Heart right ventricle (tissue), 16 donors: Measurements from ENCODE around the gene SYTL4. TPM values are rescaled to one million over a fixed set of nuclear protein-coding genes. Genes with fewer than 3 reads are reported as not detected.

Experiments
- ATAC-seq, 8 donors: fragments of 200-7000 bp; cut with Tn5 transposase; one replicate each; pipeline ENCODE4 v1.9.1; 2020; ENCODE audit warnings: mild to moderate bottlenecking in 8 of 8, moderate library complexity in 8 of 8, moderate number of reproducible peaks in 1 of 8
- DNase-seq, 2 donors: peaks; one replicate each; pipeline ENCODE4 v3.0.0-alpha.2; 2020
- H3K27ac ChIP-seq, 10 donors: fragments of 200-600 bp; sonication (generic) in 2 of 10; one replicate each; pipeline versions ENCODE4 v1.5.0 to v1.8.0; 2020 to 2022; ENCODE audit warnings: mild to moderate bottlenecking in 3 of 10
- H3K27me3 ChIP-seq, 7 donors: fragments of 200-600 bp; one replicate each; pipeline ENCODE4 v1.8.0; 2021 to 2022; ENCODE audit warnings: mild to moderate bottlenecking in 2 of 7
- H3K36me3 ChIP-seq, 9 donors: fragments of 200-600 bp; sonication (generic) in 1 of 9; one replicate each; pipeline versions ENCODE4 v1.5.0 to v1.8.0; 2020 to 2022; ENCODE audit warnings: mild to moderate bottlenecking in 2 of 9
- H3K4me1 ChIP-seq, 9 donors: fragments of 200-600 bp; sonication (generic) in 1 of 9; one replicate each; pipeline versions ENCODE4 v1.5.0 to v1.8.0; 2020 to 2022; ENCODE audit warnings: mild to moderate bottlenecking in 4 of 9
- H3K4me3 ChIP-seq, 10 donors: fragments of 200-600 bp; sonication (generic) in 2 of 10; one replicate each; pipeline versions ENCODE4 v1.5.0 to v1.8.0; 2020 to 2022; ENCODE audit warnings: mild to moderate bottlenecking in 7 of 10, moderate library complexity in 2 of 10
- H3K9me3 ChIP-seq, 11 donors: fragments of 200-600 bp in 10 of 11; sonication (generic) in 2 of 11; one replicate each; pipeline versions ENCODE4 v1.5.0 to v1.8.0; 2013 to 2022; ENCODE audit warnings: mild to moderate bottlenecking in 2 of 11, control low read depth in 1 of 11, moderate library complexity in 1 of 11
- CTCF ChIP-seq, 9 donors: fragments of 200-600 bp; sonication (generic) in 2 of 9; IDR thresholded peaks; one replicate each; pipeline versions ENCODE4 v1.5.0 to v1.8.0; 2021 to 2022; ENCODE audit warnings: antibody characterized with exemption in 9 of 9, mild to moderate bottlenecking in 5 of 9, moderate library complexity in 1 of 9
- WGBS, 2 donors: extraction: QIAGEN DNeasy Blood & Tissue Kit; methylation state at CpG; one replicate each; pipeline ENCODE4 v1.1.7; 2013; ENCODE audit warnings: inconsistent platforms in 1 of 2; 5-methylcytosine and 5-hydroxymethylcytosine counted together
- intact Hi-C, 10 donors: fragments of 100-400 bp; cut with DNase I; formaldehyde crosslinking; loops; one replicate each; pipeline versions ENCODE4 v1.11.1 to v1.14.2; 2022
- polyA plus RNA-seq, 2 donors: library from polyadenylated mRNA; stranded (reverse); fragments of 200-250 nt; gene quantifications; one replicate each; pipeline ENCODE4 v1.2.3, GENCODE V29; 2013
- total RNA-seq, 10 donors: library from RNA; stranded (reverse); fragmentation: NEBNext Ultra II Directional in 3 of 10; extraction: Animal tissue kit (Norgen Biotek cat#: 25700) in 3 of 10; gene quantifications; one replicate each; pipeline versions ENCODE4 v1.2.1 to v1.2.4, GENCODE V29; 2021 to 2023
- donor health status: Arrhythmogenic right ventricular cardiomyopathy.
- donor health status: ischemic (EF 13 %, LVEDD 7.1; RV severe dilation, severe dysfunction).
- donor health status: healthy with polysubstance abuse.
- donor health status: DM: no; HTN: yes; CAD: no.
- donor health status: DM: no; HTN: no; CAD: no.
- donor health status: ischemic (EF 25% LVEDD 6.9; RV normal size, moderate dysfunction).
- donor health status: ischemic (EF 25% LVEDD 5.7; RV mildly dilated, moderate dysfunction).
- donor health status: healthy.
- donor health status: DM: yes; HTN: yes; CAD: no.
- donor health status: Ischemic cardiomyopathy.
- donor health status: ischemic (EF 35%, LVEDD 5.7; RV mildly dilated, moderate dysfunction).
- donor health status: nonischemic (EF 11% LVEDD 7.7; RV severe dilation, severe dysfunction).
- donor health status: DM: yes; HTN: yes; CAD: no.
- donor health status: PGD.
- donor health status: ischemic (EF 29% LVEDD 5.4; RV normal size, mild dysfunction).
- donor health status: nonischemic (EF 23%, LVEDD 6.1; RV moderate dilation, normal function).

The SYTL4 gene
- total and polyA plus RNA-seq, 12 donors, result 0.95 to 4.0 (median 2.2) TPM

GRCh38 chrX:100636321-100636991, 95.5 kb downstream of the SYTL4 start, which contains the start of gene TSPAN6:
Gene TSPAN6, minus strand, starts transcription at chrX:100636806. Its CDS starts 112 bp downstream, at chrX:100636694.
- TF ChIP-seq CTCF (IDR thresholded peaks at IDR 0.05), result peak; percentile 7 to 67 (median 55)
- Histone ChIP-seq H3K27ac (peak within 1 kb of the TSS in 9 of 10 donors; percentile 2 to 72 (median 39)), H3K9me3 (no peaks in the 10 kb centered on the region), H3K4me1 (peaks cover 0 to 3% (median 0%) of the 10 kb centered on the region in 9 donors), H3K27me3 (peaks cover 0 to 85% (median 0%) of the 10 kb centered on the region in 7 donors), H3K4me3 (peak within 1 kb of the TSS; percentile 30 to 75 (median 61)), H3K36me3 (peaks cover 0 to 11% (median 0%) of the 10 kb centered on the region in 9 donors)
- DNase-seq (peak; percentile 80 to 83), ATAC-seq (peak; percentile 96 to 99 (median 98))
- 1 to 2% methylated on average over 49 to 51 of the region's 51 CpGs for WGBS, 2 donors
- intact Hi-C loops, result loop anchor here in 4 of 10 donors (10.0 kb wide), 3 partner anchors 122 to 192 kb away; no protein-coding TSS in a partner anchor

GRCh38 chrX:100635989-100636320, 96.0 kb downstream of the SYTL4 start:
- Histone ChIP-seq H3K9me3 (no peaks in the 10 kb centered on the region), H3K27me3 (peaks cover 0 to 83% (median 0%) of the 10 kb centered on the region in 7 donors), H3K36me3 (peaks cover 0 to 16% (median 0%) of the 10 kb centered on the region in 9 donors), H3K4me3 (peak overlapping the region; percentile 30 to 75 (median 61)), H3K27ac (peak overlapping the region in 7 of 10 donors; percentile 20 to 72 (median 65)), H3K4me1 (peaks cover 0 to 3% (median 0%) of the 10 kb centered on the region in 9 donors)
- 21 to 22% methylated on average over 8 of the region's 8 CpGs for WGBS, 2 donors
- ATAC-seq (peak in 5 of 8 donors; percentile 28 to 42 (median 40)), DNase-seq (no peak)
- intact Hi-C loops, result loop anchor here in 4 of 10 donors (10.0 kb wide), 3 partner anchors 121 to 191 kb away; no protein-coding TSS in a partner anchor
- no peak for TF ChIP-seq CTCF (IDR thresholded peaks at IDR 0.05)

- H3K27me3 ChIP-seq, result peaks cover 0 to 83% (median 0%) of the 10 kb centered on the region in 7 donors
- intact Hi-C loops, result loop anchor here in 4 of 10 donors (10.0 kb wide), 3 partner anchors 120 to 190 kb away; no protein-coding TSS in a partner anchor
- DNase-seq (no peak), ATAC-seq (no peak)
- H3K4me1 ChIP-seq, result peaks cover 0 to 3% (median 0%) of the 10 kb centered on the region in 9 donors
- no peak for TF ChIP-seq CTCF (IDR thresholded peaks at IDR 0.05)
- H3K36me3 ChIP-seq, result peaks cover 0 to 25% (median 0%) of the 10 kb centered on the region in 9 donors
- H3K27ac ChIP-seq, result no peak overlapping the region
- H3K4me3 ChIP-seq, result no peak overlapping the region
- H3K9me3 ChIP-seq, result no peaks in the 10 kb centered on the region
- 64 to 77% methylated on average over 5 of the region's 5 CpGs for WGBS, 2 donors
Measured at GRCh38 chrX:100635040-100635439, 96.9 kb downstream of the SYTL4 start.

GRCh38 chrX:100625985-100626491, 105.9 kb downstream of the SYTL4 start:
- DNase-seq, result no peak
- no peak for ATAC-seq
- 81 to 89% methylated on average over 5 of the region's 5 CpGs for WGBS, 2 donors
- Histone ChIP-seq H3K27ac (no peak overlapping the region), H3K9me3 (no peaks in the 10 kb centered on the region), H3K4me3 (no peak overlapping the region), H3K27me3 (peaks cover 0 to 67% (median 0%) of the 10 kb centered on the region in 7 donors), H3K4me1 (no peaks in the 10 kb centered on the region), H3K36me3 (peaks cover 0 to 20% (median 0%) of the 10 kb centered on the region in 9 donors)
- TF ChIP-seq CTCF (IDR thresholded peaks at IDR 0.05), result no peak
- intact Hi-C loops, result no loop called here

Other genes starting within 250 kb of the SYTL4 start
- gene TNMD, start 147.2 kb downstream of the SYTL4 start, total RNA-seq, result 1 to 10 TPM in 3 of 10 donors, under 1 TPM in 4, not detected in 3; 0.18 to 1.6 (median 0.75) TPM
- under 1 TPM; 0.10 to 0.44 TPM for gene TNMD, start 147.2 kb downstream of the SYTL4 start, polyA plus RNA-seq
- gene TSPAN6, start 95.3 kb downstream of the SYTL4 start, total RNA-seq, result 1 to 10 TPM; 3.0 to 6.5 (median 5.5) TPM
- 1 to 10 TPM; 4.3 to 8.6 TPM for gene TSPAN6, start 95.3 kb downstream of the SYTL4 start, polyA plus RNA-seq
- gene SRPX2, start 87.9 kb downstream of the SYTL4 start, total RNA-seq, result 10 to 100 TPM in 3 of 10 donors, 1 to 10 TPM in 7; 4.2 to 27.5 (median 6.9) TPM
- gene SRPX2, start 87.9 kb downstream of the SYTL4 start, polyA plus RNA-seq, result 10 to 100 TPM in 1 of 2 donors, 1 to 10 TPM in 1; 5.2 to 11.4 TPM
- gene CSTF2, start 88.3 kb upstream of the SYTL4 start, total RNA-seq, result 10 to 100 TPM in 1 of 10 donors, 1 to 10 TPM in 9; 5.7 to 10.7 (median 8.0) TPM
- 1 to 10 TPM; 1.8 to 8.9 TPM for gene CSTF2, start 88.3 kb upstream of the SYTL4 start, polyA plus RNA-seq
- gene NOX1, start 142.2 kb upstream of the SYTL4 start, total RNA-seq, result not detected
- gene NOX1, start 142.2 kb upstream of the SYTL4 start, polyA plus RNA-seq, result not detected
- gene XKRX, start 196.8 kb upstream of the SYTL4 start, total RNA-seq, result not detected
- gene XKRX, start 196.8 kb upstream of the SYTL4 start, polyA plus RNA-seq, result under 1 TPM in 1 of 2 donors, not detected in 1; 0.03 TPM
- gene ARL13A, start 237.6 kb upstream of the SYTL4 start, total RNA-seq, result not detected
- gene ARL13A, start 237.6 kb upstream of the SYTL4 start, polyA plus RNA-seq, result not detected